Heart right ventricle (tissue), 16 donors: ENCODE results near the gene SHISA7. TPM values are rescaled to one million over a fixed set of nuclear protein-coding genes. Genes with fewer than 3 reads are reported as not detected.
A peak's percentile ranks its signal among the peaks of the same experiment; 100 is the strongest.

Experiments used
- ATAC-seq, 8 donors: fragments of 200-7000 bp; cut with Tn5 transposase; one replicate each; pipeline ENCODE4 v1.9.1; 2020; ENCODE audit warnings: mild to moderate bottlenecking in 8 of 8, moderate library complexity in 8 of 8, moderate number of reproducible peaks in 1 of 8
- DNase-seq, 2 donors: peaks; one replicate each; pipeline ENCODE4 v3.0.0-alpha.2; 2020
- H3K27ac ChIP-seq, 10 donors: fragments of 200-600 bp; sonication (generic) in 2 of 10; one replicate each; pipeline versions ENCODE4 v1.5.0 to v1.8.0; 2020 to 2022; ENCODE audit warnings: mild to moderate bottlenecking in 3 of 10
- H3K27me3 ChIP-seq, 7 donors: fragments of 200-600 bp; one replicate each; pipeline ENCODE4 v1.8.0; 2021 to 2022; ENCODE audit warnings: mild to moderate bottlenecking in 2 of 7
- H3K36me3 ChIP-seq, 9 donors: fragments of 200-600 bp; sonication (generic) in 1 of 9; one replicate each; pipeline versions ENCODE4 v1.5.0 to v1.8.0; 2020 to 2022; ENCODE audit warnings: mild to moderate bottlenecking in 2 of 9
- H3K4me1 ChIP-seq, 9 donors: fragments of 200-600 bp; sonication (generic) in 1 of 9; one replicate each; pipeline versions ENCODE4 v1.5.0 to v1.8.0; 2020 to 2022; ENCODE audit warnings: mild to moderate bottlenecking in 4 of 9
- H3K4me3 ChIP-seq, 10 donors: fragments of 200-600 bp; sonication (generic) in 2 of 10; one replicate each; pipeline versions ENCODE4 v1.5.0 to v1.8.0; 2020 to 2022; ENCODE audit warnings: mild to moderate bottlenecking in 7 of 10, moderate library complexity in 2 of 10
- H3K9me3 ChIP-seq, 11 donors: fragments of 200-600 bp in 10 of 11; sonication (generic) in 2 of 11; one replicate each; pipeline versions ENCODE4 v1.5.0 to v1.8.0; 2013 to 2022; ENCODE audit warnings: mild to moderate bottlenecking in 2 of 11, control low read depth in 1 of 11, moderate library complexity in 1 of 11
- WGBS, 2 donors: extraction: QIAGEN DNeasy Blood & Tissue Kit; methylation state at CpG; one replicate each; pipeline ENCODE4 v1.1.7; 2013; ENCODE audit warnings: inconsistent platforms in 1 of 2; 5-methylcytosine and 5-hydroxymethylcytosine counted together
- intact Hi-C, 10 donors: fragments of 100-400 bp; cut with DNase I; formaldehyde crosslinking; loops; one replicate each; pipeline versions ENCODE4 v1.11.1 to v1.14.2; 2022
- polyA plus RNA-seq, 2 donors: library from polyadenylated mRNA; stranded (reverse); fragments of 200-250 nt; gene quantifications; one replicate each; pipeline ENCODE4 v1.2.3, GENCODE V29; 2013
- total RNA-seq, 10 donors: library from RNA; stranded (reverse); fragmentation: NEBNext Ultra II Directional in 3 of 10; extraction: Animal tissue kit (Norgen Biotek cat#: 25700) in 3 of 10; gene quantifications; one replicate each; pipeline versions ENCODE4 v1.2.1 to v1.2.4, GENCODE V29; 2021 to 2023
- TF ChIP-seq, protein P1 (sequence below), 9 donors: fragments of 200-600 bp; sonication (generic) in 2 of 9; IDR thresholded peaks; one replicate each; pipeline versions ENCODE4 v1.5.0 to v1.8.0; 2021 to 2022; ENCODE audit warnings: antibody characterized with exemption in 9 of 9, mild to moderate bottlenecking in 5 of 9, moderate library complexity in 1 of 9
- donor health status: Arrhythmogenic right ventricular cardiomyopathy.
- donor health status: ischemic (EF 13 %, LVEDD 7.1; RV severe dilation, severe dysfunction).
- donor health status: healthy with polysubstance abuse.
- donor health status: DM: no; HTN: yes; CAD: no.
- donor health status: DM: no; HTN: no; CAD: no.
- donor health status: ischemic (EF 25% LVEDD 6.9; RV normal size, moderate dysfunction).
- donor health status: ischemic (EF 25% LVEDD 5.7; RV mildly dilated, moderate dysfunction).
- donor health status: healthy.
- donor health status: DM: yes; HTN: yes; CAD: no.
- donor health status: Ischemic cardiomyopathy.
- donor health status: ischemic (EF 35%, LVEDD 5.7; RV mildly dilated, moderate dysfunction).
- donor health status: nonischemic (EF 11% LVEDD 7.7; RV severe dilation, severe dysfunction).
- donor health status: DM: yes; HTN: yes; CAD: no.
- donor health status: PGD.
- donor health status: ischemic (EF 29% LVEDD 5.4; RV normal size, mild dysfunction).
- donor health status: nonischemic (EF 23%, LVEDD 6.1; RV moderate dilation, normal function).

Gene SHISA7
- total and polyA plus RNA-seq, 12 donors = under 0.01 TPM; not detected in 11

- Histone ChIP-seq H3K27ac (no peak overlapping the region), H3K4me1 (no peaks in the 10 kb centered on the region), H3K9me3 (no peaks in the 10 kb centered on the region), H3K36me3 (no peaks in the 10 kb centered on the region), H3K4me3 (no peak overlapping the region), H3K27me3 (peaks cover 31 to 79% (median 73%) of the 10 kb centered on the region in 7 donors)
- TF ChIP-seq, protein P1, sequence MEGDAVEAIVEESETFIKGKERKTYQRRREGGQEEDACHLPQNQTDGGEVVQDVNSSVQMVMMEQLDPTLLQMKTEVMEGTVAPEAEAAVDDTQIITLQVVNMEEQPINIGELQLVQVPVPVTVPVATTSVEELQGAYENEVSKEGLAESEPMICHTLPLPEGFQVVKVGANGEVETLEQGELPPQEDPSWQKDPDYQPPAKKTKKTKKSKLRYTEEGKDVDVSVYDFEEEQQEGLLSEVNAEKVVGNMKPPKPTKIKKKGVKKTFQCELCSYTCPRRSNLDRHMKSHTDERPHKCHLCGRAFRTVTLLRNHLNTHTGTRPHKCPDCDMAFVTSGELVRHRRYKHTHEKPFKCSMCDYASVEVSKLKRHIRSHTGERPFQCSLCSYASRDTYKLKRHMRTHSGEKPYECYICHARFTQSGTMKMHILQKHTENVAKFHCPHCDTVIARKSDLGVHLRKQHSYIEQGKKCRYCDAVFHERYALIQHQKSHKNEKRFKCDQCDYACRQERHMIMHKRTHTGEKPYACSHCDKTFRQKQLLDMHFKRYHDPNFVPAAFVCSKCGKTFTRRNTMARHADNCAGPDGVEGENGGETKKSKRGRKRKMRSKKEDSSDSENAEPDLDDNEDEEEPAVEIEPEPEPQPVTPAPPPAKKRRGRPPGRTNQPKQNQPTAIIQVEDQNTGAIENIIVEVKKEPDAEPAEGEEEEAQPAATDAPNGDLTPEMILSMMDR (IDR thresholded peaks at IDR 0.05) = no peak
- intact Hi-C loops = no loop called here
- 70 to 97% methylated on average over 4 of the region's 4 CpGs for WGBS, 2 donors
- DNase-seq (no peak), ATAC-seq (no peak)
Observed at GRCh38 chr19:55434356-55434919, 8.7 kb downstream of the SHISA7 start.

DNA sequence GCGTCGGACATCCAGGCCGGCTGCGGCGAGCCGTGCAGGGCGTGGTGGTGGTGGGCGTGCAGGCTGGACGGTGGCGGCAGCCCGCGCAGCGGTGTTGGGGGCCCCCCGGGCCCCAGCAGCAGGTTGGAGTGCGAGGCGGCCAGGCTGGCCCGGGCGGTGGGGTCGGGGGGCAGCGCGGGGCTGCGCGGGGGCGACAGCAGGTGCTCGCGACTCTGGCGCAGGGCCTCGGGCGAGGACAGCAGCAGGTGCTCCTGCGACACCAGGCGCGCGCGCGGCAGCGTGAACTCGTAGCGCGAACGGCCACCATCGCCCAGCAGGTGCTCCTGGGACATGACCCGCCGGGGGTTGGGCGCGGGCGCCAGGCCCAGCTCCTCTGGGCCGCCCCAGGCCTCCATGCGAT, 9.8 kb downstream of the SHISA7 start:
- TF ChIP-seq, protein P1 (IDR thresholded peaks at IDR 0.05) = no peak
- intact Hi-C loops = no loop called here
- ATAC-seq = peak in 1 of 8 donors; percentile 8
- no peaks in the 10 kb centered on the region for H3K9me3 ChIP-seq
- no peak overlapping the region for H3K27ac ChIP-seq
- peaks cover 23 to 79% (median 73%) of the 10 kb centered on the region in 7 donors for H3K27me3 ChIP-seq
- no peaks in the 10 kb centered on the region for H3K36me3 ChIP-seq
- WGBS, 2 donors = 9 to 11% methylated on average over 48 of the region's 48 CpGs
- no peaks in the 10 kb centered on the region for H3K4me1 ChIP-seq
- no peak for DNase-seq
- H3K4me3 ChIP-seq = no peak overlapping the region

- 87 to 88% methylated on average over 14 of the region's 14 CpGs for WGBS, 2 donors
- peaks cover 23 to 78% (median 70%) of the 10 kb centered on the region in 7 donors for H3K27me3 ChIP-seq
Observed at GRCh38 chr19:55432241-55432959, 10.7 kb downstream of the SHISA7 start.

DNA sequence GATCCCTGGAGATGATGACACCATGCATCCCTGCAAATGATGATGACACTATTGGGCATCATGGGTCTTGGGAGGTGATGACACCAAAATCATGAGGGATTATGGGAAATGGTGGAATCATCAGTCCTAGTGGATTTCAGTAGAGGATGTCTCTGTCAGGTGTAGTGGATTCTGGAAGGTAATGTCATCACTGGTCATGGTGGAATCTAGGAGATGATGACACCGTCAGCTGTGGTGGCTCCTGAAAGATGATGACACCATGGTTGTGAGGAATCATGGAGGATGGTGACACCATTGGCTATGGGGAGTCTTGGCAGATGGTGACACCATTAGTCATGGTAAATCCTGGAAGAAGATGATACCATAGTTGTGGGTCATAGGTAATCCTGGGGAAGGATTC, 11.9 kb downstream of the SHISA7 start:
- H3K4me1 ChIP-seq = no peaks in the 10 kb centered on the region
- TF ChIP-seq, protein P1 (IDR thresholded peaks at IDR 0.05) = no peak
- no peak overlapping the region for H3K4me3 ChIP-seq
- peaks cover 23 to 77% (median 66%) of the 10 kb centered on the region in 7 donors for H3K27me3 ChIP-seq
- H3K9me3 ChIP-seq = no peaks in the 10 kb centered on the region
- H3K27ac ChIP-seq = no peak overlapping the region
- DNase-seq (no peak), ATAC-seq (no peak)
- no peaks in the 10 kb centered on the region for H3K36me3 ChIP-seq
- intact Hi-C loops = no loop called here
- 78 to 91% methylated on average over 1 of the region's 1 CpG for WGBS, 2 donors

More at GRCh38 chr19:55432241-55432959, 10.7 kb downstream of the SHISA7 start:
- no peak overlapping the region for H3K27ac ChIP-seq
- H3K4me1 ChIP-seq = no peaks in the 10 kb centered on the region
- H3K9me3 ChIP-seq = no peaks in the 10 kb centered on the region
- no peaks in the 10 kb centered on the region for H3K36me3 ChIP-seq
- TF ChIP-seq, protein P1 (IDR thresholded peaks at IDR 0.05) = no peak
- intact Hi-C loops = no loop called here
- H3K4me3 ChIP-seq = no peak overlapping the region
- DNase-seq = no peak
- ATAC-seq = no peak
